Right lobe of liver (tissue), 6 donors: ENCODE results near the gene PPP3R1. TPM values are rescaled to one million over a fixed set of nuclear protein-coding genes. Genes with fewer than 3 reads are reported as not detected.

Experiments
- ATAC-seq, 4 donors: fragments of 200-7000 bp; cut with Tn5 transposase; one replicate each; pipeline ENCODE4 v1.9.1; 2020; ENCODE audit warnings: mild to moderate bottlenecking in 4 of 4, moderate library complexity in 4 of 4
- DNase-seq, 3 donors: peaks; one replicate each; pipeline ENCODE4 v3.0.0-alpha.2; 2020
- H3K27ac ChIP-seq, 3 donors: fragments of 200-600 bp; one replicate each; pipeline ENCODE4 v1.8.0; 2022
- H3K27me3 ChIP-seq, 2 donors: fragments of 200-600 bp; one replicate each; pipeline ENCODE4 v1.8.0; 2022
- H3K36me3 ChIP-seq, 4 donors: fragments of 200-600 bp; sonication (generic) in 1 of 4; one replicate each; pipeline versions ENCODE4 v1.5.1 to v1.8.0; 2017 to 2022; ENCODE audit warnings: control low read depth in 1 of 4
- H3K4me1 ChIP-seq, 4 donors: fragments of 200-600 bp; sonication (generic) in 1 of 4; one replicate each; pipeline versions ENCODE4 v1.5.1 to v1.8.0; 2017 to 2022; ENCODE audit warnings: control low read depth in 1 of 4
- H3K4me3 ChIP-seq, 3 donors: fragments of 200-600 bp; one replicate each; pipeline ENCODE4 v1.8.0; 2022
- H3K9me3 ChIP-seq, 4 donors: fragments of 200-600 bp; sonication (generic) in 1 of 4; one replicate each; pipeline versions ENCODE4 v1.5.1 to v1.8.0; 2017 to 2022; ENCODE audit warnings: control low read depth in 1 of 4
- CTCF ChIP-seq, 4 donors: fragments of 200-600 bp in 3 of 4; fragments of 450-650 bp in 1 of 4; IDR thresholded peaks; one replicate each; pipeline versions ENCODE4 v1.5.1 to v1.8.0; 2016 to 2022; ENCODE audit warnings: antibody characterized with exemption in 4 of 4, mild to moderate bottlenecking in 2 of 4
- POLR2A ChIP-seq: fragments of 450-650 bp; IDR thresholded peaks from one replicate; pipeline ENCODE4 v1.6.1; 2017; ENCODE audit warnings: antibody characterized with exemption, mild to moderate bottlenecking
- WGBS: methylation state at CpG from one replicate; pipeline ENCODE4 v1.1.6; 2018; ENCODE audit warnings: low coverage, low lambda C conversion rate; ENCODE audit not compliant: insufficient coverage; ENCODE audit errors: missing lambda C conversion rate; 5-methylcytosine and 5-hydroxymethylcytosine counted together
- intact Hi-C, 2 donors: fragments of 100-400 bp; cut with DNase I; formaldehyde crosslinking; loops; one replicate each; pipeline versions ENCODE4 v1.11.2 to v1.14.1; 2022
- total RNA-seq, 6 experiments: library from RNA; depleted of rRNA in 2 of 6; stranded (reverse); fragments of >200 nt in 2 of 6; fragmentation: NEBNext Ultra II Directional in 3 of 6; extraction: Animal tissue kit (Norgen Biotek cat#: 25700) in 3 of 6; gene quantifications; one replicate each; pipeline versions ENCODE4 v1.1.0 to v1.2.4, GENCODE V29; 2016 to 2023
- donor health status: DM: no; HTN: yes; CAD: no.
- donor health status: DM: no; HTN: no; CAD: no.
- donor health status: DM: no; HTN: no; CAD: no.
- donor health status: DM: no; HTN: yes; CAD: no.
- donor health status: DM: no; HTN: yes; CAD: no.

Gene PPP3R1
- total RNA-seq, 6 experiments from 2014 or later = 21.0 to 37.9 (median 27.2) TPM

- TF ChIP-seq CTCF (IDR thresholded peaks at IDR 0.05) = peak; percentile 52 to 77 (median 69)
- no peak for TF ChIP-seq POLR2A
- no peak for DNase-seq
Observed at GRCh38 chr2:68196120-68196716, 56.1 kb downstream of the PPP3R1 start.

GRCh38 chr2:68195096-68195495 lies 57.2 kb downstream of the PPP3R1 start:
- intact Hi-C loops = no loop called here
- H3K4me3 ChIP-seq = no peak overlapping the region
- ATAC-seq (peak in 2 of 4 donors; percentile 11 to 18), DNase-seq (no peak)
- H3K36me3 ChIP-seq = no peaks in the 10 kb centered on the region
- H3K27me3 ChIP-seq = no peaks in the 10 kb centered on the region
- H3K27ac ChIP-seq = no peak overlapping the region
- H3K9me3 ChIP-seq = no peaks in the 10 kb centered on the region
- TF ChIP-seq CTCF (IDR thresholded peaks at IDR 0.05) = no peak
- peaks cover 0 to 18% (median 0%) of the 10 kb centered on the region in 4 donors for H3K4me1 ChIP-seq

More at GRCh38 chr2:68196120-68196716, 56.1 kb downstream of the PPP3R1 start:
- Histone ChIP-seq H3K36me3 (no peaks in the 10 kb centered on the region), H3K9me3 (no peaks in the 10 kb centered on the region), H3K4me3 (no peak overlapping the region), H3K27me3 (no peaks in the 10 kb centered on the region), H3K27ac (no peak overlapping the region), H3K4me1 (peaks cover 0 to 18% (median 0%) of the 10 kb centered on the region in 4 donors)
- intact Hi-C loops = no loop called here
- peak in 2 of 4 donors; percentile 54 to 71 for ATAC-seq
- 33% methylated on average over 4 of the region's 4 CpGs for WGBS

- H3K4me1 ChIP-seq = peaks cover 0 to 19% (median 0%) of the 10 kb centered on the region in 4 donors
- ATAC-seq = no peak
Observed at GRCh38 chr2:68193787-68194372, 58.5 kb downstream of the PPP3R1 start.

GRCh38 chr2:68193144-68193543 lies 59.2 kb downstream of the PPP3R1 start:
- H3K4me3 ChIP-seq = no peak overlapping the region
- intact Hi-C loops = no loop called here
- ATAC-seq (no peak), DNase-seq (no peak)
- H3K9me3 ChIP-seq = no peaks in the 10 kb centered on the region
- H3K27ac ChIP-seq = no peak overlapping the region
- H3K36me3 ChIP-seq = no peaks in the 10 kb centered on the region
- TF ChIP-seq CTCF (IDR thresholded peaks at IDR 0.05) (no peak), POLR2A (no peak)
- H3K27me3 ChIP-seq = no peaks in the 10 kb centered on the region
- H3K4me1 ChIP-seq = peaks cover 0 to 23% (median 0%) of the 10 kb centered on the region in 4 donors
- WGBS = 64% methylated on average over 3 of the region's 3 CpGs

More at GRCh38 chr2:68193787-68194372, 58.5 kb downstream of the PPP3R1 start:
- Histone ChIP-seq H3K27ac (no peak overlapping the region), H3K4me3 (no peak overlapping the region), H3K27me3 (no peaks in the 10 kb centered on the region), H3K9me3 (no peaks in the 10 kb centered on the region), H3K36me3 (no peaks in the 10 kb centered on the region)
- DNase-seq = no peak
- TF ChIP-seq CTCF (IDR thresholded peaks at IDR 0.05) (no peak), POLR2A (no peak)
- 83% methylated on average over 4 of the region's 4 CpGs for WGBS
- intact Hi-C loops = no loop called here
